Measurements from ENCODE around the gene DCAF7.

DCAF7 gene

DNA sequence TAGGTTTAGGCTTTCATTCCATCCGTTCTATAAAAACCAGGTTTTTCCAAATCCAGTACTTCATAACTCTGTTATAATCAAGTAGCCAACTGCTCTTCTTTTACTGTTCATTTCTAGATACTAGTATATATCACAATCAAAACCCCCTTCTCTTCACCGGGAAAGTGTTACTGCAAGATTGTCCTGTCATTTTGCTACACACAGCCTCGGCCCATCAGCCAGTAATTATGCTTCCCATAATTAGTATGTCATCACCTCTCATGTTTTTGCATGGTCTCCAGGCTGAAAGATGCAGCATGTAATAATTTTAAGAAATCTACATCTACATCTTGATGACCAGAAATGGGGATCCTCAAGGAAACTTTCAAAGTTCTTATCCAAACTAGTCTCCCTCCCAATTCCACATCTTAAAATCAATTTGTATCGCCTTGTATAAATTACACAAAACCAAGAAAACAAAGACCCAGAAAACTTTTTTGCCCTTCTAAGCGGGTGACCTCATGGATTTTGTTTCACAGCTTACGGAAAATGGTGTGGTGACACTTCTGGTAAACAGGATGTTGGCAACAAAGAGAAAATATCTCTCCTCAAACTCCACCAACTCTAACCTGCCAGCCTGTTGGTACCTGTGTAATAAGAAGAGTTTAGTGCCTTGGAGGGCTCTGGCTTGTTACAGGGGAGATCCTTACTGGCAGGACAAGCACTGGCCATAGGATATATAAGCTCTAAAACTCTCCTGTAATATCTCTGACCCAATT lies 59.7 kb downstream of the DCAF7 start:
- TF ChIP-seq CTCF (IDR thresholded peaks at IDR 0.05): no peak

- no peak for TF ChIP-seq CTCF (IDR thresholded peaks at IDR 0.05)
Measured at GRCh38 chr17:63610854-63611253, 60.6 kb downstream of the DCAF7 start.

- no peak for TF ChIP-seq CTCF (IDR thresholded peaks at IDR 0.05)
Measured at GRCh38 chr17:63611354-63611753, 61.1 kb downstream of the DCAF7 start.

DNA sequence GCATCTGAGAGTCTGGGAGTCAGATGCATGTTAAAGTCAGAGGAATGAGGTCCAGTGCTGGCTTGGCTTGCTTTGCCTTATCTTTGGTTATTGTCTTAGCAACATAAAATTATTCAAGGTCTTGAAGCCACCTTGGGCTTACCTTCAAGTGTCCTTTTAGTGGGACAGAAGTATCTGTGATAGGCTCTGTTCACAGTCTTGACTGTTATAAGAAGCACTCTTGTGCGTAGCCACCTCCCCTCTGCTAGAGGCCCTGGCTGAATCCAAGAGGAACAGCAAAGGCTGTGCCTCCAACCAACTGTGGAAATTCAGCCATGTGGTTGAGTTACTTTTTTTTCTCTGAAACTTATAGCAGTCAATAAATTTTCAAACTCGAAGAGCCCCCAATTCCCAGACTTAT lies 63.4 kb downstream of the DCAF7 start:
- TF ChIP-seq CTCF (IDR thresholded peaks at IDR 0.05): no peak

GRCh38 chr17:63621229-63621683 lies 71.0 kb downstream of the DCAF7 start:
- no peak for TF ChIP-seq CTCF (IDR thresholded peaks at IDR 0.05)

- no peak for TF ChIP-seq CTCF (IDR thresholded peaks at IDR 0.05)
Measured at GRCh38 chr17:63621684-63622573, 71.7 kb downstream of the DCAF7 start, which contains the start of gene MAP3K3. TSS of gene MAP3K3 (plus strand) at chr17:63622417. CDS start at chr17:63622760, 343 bp downstream.

DNA sequence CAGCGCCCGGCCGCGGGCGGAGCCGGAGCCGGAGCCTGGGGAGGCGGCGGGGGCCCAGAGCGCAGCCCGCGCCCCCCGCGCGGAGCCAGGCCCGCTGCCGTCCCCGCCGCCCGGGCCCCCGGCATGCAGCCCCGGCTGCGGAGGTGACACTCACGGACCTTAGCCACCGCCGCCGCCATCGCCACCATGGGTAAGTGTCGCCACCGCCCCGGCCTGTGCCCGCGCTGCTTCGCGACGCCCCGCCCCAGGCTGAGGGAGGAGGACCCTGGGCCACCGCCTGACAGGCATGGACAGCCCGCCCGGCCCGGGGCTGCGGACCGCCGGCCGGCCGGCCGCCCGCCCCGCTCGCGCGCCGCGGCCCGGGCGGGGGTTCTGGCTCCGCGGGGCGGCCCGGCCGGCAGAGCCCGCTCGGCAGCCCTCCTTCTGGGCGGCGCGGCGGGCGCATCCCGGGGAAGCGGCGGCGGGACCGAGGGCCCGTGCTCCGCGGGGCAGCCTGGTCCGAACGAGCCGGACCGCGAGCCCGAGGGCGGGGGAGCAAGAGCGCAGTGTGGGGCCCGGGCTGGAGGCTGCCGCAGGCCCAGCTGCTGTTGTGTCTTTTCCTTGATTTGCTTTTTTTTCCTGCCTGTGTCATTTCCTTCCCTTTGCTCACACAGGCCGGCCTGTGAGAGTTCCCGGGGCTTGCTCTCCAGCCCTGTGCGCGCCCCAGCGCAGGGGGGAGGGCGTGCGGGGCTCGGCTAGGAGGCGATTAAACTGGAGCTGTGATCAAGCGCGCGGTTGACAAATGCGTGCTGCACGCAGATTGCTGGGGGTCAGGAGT lies 72.5 kb downstream of the DCAF7 start:
- TF ChIP-seq CTCF (IDR thresholded peaks at IDR 0.05): no peak

Data from LNCAP (cell line).